Prostate gland (tissue), 2 donors: ENCODE data around the gene INPP4B.

ENCODE experiments used
- POLR2AphosphoS5 ChIP-seq: sonication (generic); formaldehyde crosslinking; IDR thresholded peaks from one replicate; pipeline ENCODE4 v1.6.1; 2017; ENCODE audit warnings: antibody characterized with exemption
- TF ChIP-seq, protein P1 (sequence below), 4 experiments: fragments of 200-600 bp in 2 of 4; fragments of 450-650 bp in 2 of 4; sonication (generic) in 2 of 4; IDR thresholded peaks; 1 replicate in 3 of 4; 2 replicates in 1 of 4; pipeline ENCODE4 v1.5.1; 2016 to 2019; ENCODE audit warnings: antibody characterized with exemption in 4 of 4, mild to moderate bottlenecking in 2 of 4, moderate library complexity in 2 of 4

DNA sequence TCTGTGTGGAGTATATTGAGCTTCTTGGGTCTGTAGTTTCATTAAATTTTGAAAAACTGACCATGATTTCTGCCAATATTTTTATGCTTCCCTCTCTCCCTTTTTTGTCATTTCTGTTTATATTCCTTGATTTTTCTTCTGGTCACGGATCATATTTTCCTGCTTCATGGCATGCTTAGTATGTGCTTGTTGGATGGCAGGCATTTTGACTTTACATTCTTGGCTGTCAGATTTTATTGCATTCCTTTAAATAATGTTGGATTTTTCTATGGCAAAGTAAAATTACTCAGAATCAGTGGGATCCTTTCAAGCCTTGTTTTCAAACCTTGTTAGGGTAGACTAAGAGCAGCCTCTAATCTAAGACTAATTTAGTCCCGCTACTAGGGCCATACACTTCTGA, 677.9 kb downstream of the INPP4B start:
- TF ChIP-seq, protein P1, sequence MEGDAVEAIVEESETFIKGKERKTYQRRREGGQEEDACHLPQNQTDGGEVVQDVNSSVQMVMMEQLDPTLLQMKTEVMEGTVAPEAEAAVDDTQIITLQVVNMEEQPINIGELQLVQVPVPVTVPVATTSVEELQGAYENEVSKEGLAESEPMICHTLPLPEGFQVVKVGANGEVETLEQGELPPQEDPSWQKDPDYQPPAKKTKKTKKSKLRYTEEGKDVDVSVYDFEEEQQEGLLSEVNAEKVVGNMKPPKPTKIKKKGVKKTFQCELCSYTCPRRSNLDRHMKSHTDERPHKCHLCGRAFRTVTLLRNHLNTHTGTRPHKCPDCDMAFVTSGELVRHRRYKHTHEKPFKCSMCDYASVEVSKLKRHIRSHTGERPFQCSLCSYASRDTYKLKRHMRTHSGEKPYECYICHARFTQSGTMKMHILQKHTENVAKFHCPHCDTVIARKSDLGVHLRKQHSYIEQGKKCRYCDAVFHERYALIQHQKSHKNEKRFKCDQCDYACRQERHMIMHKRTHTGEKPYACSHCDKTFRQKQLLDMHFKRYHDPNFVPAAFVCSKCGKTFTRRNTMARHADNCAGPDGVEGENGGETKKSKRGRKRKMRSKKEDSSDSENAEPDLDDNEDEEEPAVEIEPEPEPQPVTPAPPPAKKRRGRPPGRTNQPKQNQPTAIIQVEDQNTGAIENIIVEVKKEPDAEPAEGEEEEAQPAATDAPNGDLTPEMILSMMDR (IDR thresholded peaks at IDR 0.05): no peak
- no peak for TF ChIP-seq POLR2AphosphoS5
